HCT116 (cell line): ENCODE measurements around the gene ZNF718. TPM values are rescaled to one million over a fixed set of nuclear protein-coding genes. Genes with fewer than 3 reads are reported as not detected.

Experiments used
- ATAC-seq: fragments of 200-7000 bp; cut with Tn5 transposase; 2 replicates; pipeline ENCODE4 v1.9.1; 2020; ENCODE audit warnings: mild to moderate bottlenecking, moderate library complexity
- BruUV-seq: library from RNA; stranded (reverse); fragments of 400-500 nt; replicated peaks from 2 replicates; lab custom pipeline; 2021; lab: Mats Ljungman, UMichigan
- CTCF ChIA-PET: fragments of 300-600 bp; sonication (Branson Sonifier 250); formaldehyde crosslinking; loops from one replicate; lab custom pipeline; 2021; ENCODE audit warnings: antibody characterized with exemption; lab: Charles Lee
- POLR2A ChIA-PET: fragments of 300-600, 350-600 bp; sonication (Branson Sonifier 250); formaldehyde crosslinking; loops from one replicate; lab custom pipeline; 2021; ENCODE audit warnings: antibody characterized with exemption; lab: Charles Lee
- RAD21 ChIA-PET, 2 experiments: fragments of 300-600 bp; sonication (Branson Sonifier 250); formaldehyde crosslinking; loops; one replicate each; lab custom pipeline; 2023; ENCODE audit warnings: low total read pairs in 2 of 2; ENCODE audit not compliant: uncharacterized antibody in 2 of 2, unreplicated experiment in 2 of 2, low non-redundant PET in 1 of 2; lab: Charles Lee
- DNase-seq: peaks from one replicate; pipeline ENCODE4 v3.0.0-alpha.2; 2010; ENCODE audit warnings: low read depth, low spot score
- H2AFZ ChIP-seq: fragments of 200-600 bp; shearing (Covaris generic), sonication (generic); 2 replicates; pipeline ENCODE4 v1.6.1; 2017; ENCODE audit warnings: low read depth, mixed run types, mixed read lengths, antibody characterized with exemption, low read length; ENCODE audit not compliant: poor library complexity, severe bottlenecking
- H3K27ac ChIP-seq: 2 replicates; pipeline ENCODE4 v1.5.1; 2012; ENCODE audit warnings: low read depth, low read length
- H3K27me3 ChIP-seq: fragments of 200-600 bp; sonication (generic); 2 replicates; pipeline ENCODE4 v1.6.1; 2016; ENCODE audit warnings: mixed run types, low read length, mixed read lengths; ENCODE audit not compliant: insufficient read depth
- H3K36me3 ChIP-seq, 2 experiments: fragments of 200-500 bp in 1 of 2; fragments of 200-600 bp in 1 of 2; sonication (Bioruptor generic) in 1 of 2; sonication (generic) in 1 of 2; 2 replicates each; pipeline versions ENCODE4 v1.5.1 to v1.6.1; 2014 to 2016; ENCODE audit warnings: low read length in 2 of 2, inconsistent platforms in 1 of 2, mixed read lengths in 1 of 2, mixed run types in 1 of 2; ENCODE audit not compliant: insufficient read depth in 2 of 2, control insufficient read depth in 1 of 2
- H3K4me1 ChIP-seq, 2 experiments: fragments of 200-600 bp in 1 of 2; sonication (generic) in 1 of 2; 2 replicates each; pipeline versions ENCODE4 v1.5.1 to v1.6.1; 2012 to 2017; ENCODE audit warnings: low read length in 2 of 2, inconsistent platforms in 1 of 2, mild to moderate bottlenecking in 1 of 2, mixed read lengths in 1 of 2, mixed run types in 1 of 2, moderate library complexity in 1 of 2; ENCODE audit not compliant: insufficient read depth in 2 of 2, control insufficient read depth in 1 of 2
- H3K4me2 ChIP-seq: fragments of 200-600 bp; sonication (generic); 2 replicates; pipeline ENCODE4 v1.6.1; 2017; ENCODE audit warnings: mixed run types, low read length, mixed read lengths
- H3K4me3 ChIP-seq, 2 experiments: fragments of 200-600 bp in 1 of 2; sonication (generic) in 1 of 2; replicated peaks in 1 of 2; 2 replicates each; pipeline ENCODE4 v1.5.1; 2011 to 2016; ENCODE audit warnings: low read length in 2 of 2, control low read depth in 1 of 2, low read depth in 1 of 2, mild to moderate bottlenecking in 1 of 2, mixed read lengths in 1 of 2, mixed run types in 1 of 2
- H3K79me2 ChIP-seq: fragments of 200-600 bp; sonication (generic); 2 replicates; pipeline ENCODE4 v1.6.1; 2017; ENCODE audit warnings: mild to moderate bottlenecking, mixed run types, low read length, moderate library complexity, mixed read lengths; ENCODE audit not compliant: insufficient read depth
- H3K9ac ChIP-seq: fragments of 200-600 bp; sonication (generic); 2 replicates; pipeline ENCODE4 v1.6.1; 2016; ENCODE audit warnings: low read length, mixed read lengths
- H3K9me2 ChIP-seq: fragments of 200-600 bp; sonication (generic), shearing (Covaris generic); 2 replicates; pipeline ENCODE4 v1.6.1; 2017; ENCODE audit warnings: mixed run types, mild to moderate bottlenecking, moderate library complexity; ENCODE audit not compliant: insufficient read depth
- H3K9me3 ChIP-seq, 2 experiments: fragments of 200-500 bp in 1 of 2; fragments of 200-600 bp in 1 of 2; sonication (Bioruptor generic) in 1 of 2; sonication (generic) in 1 of 2; 2 replicates each; pipeline ENCODE4 v1.6.1; 2014 to 2017; ENCODE audit warnings: low read length in 2 of 2, mixed read lengths in 2 of 2, inconsistent platforms in 1 of 2, low read depth in 1 of 2, mild to moderate bottlenecking in 1 of 2, mixed run types in 1 of 2, moderate library complexity in 1 of 2; ENCODE audit not compliant: control insufficient read depth in 1 of 2, insufficient read depth in 1 of 2
- H4K20me1 ChIP-seq: fragments of 200-600 bp; sonication (generic), shearing (Covaris generic); 2 replicates; pipeline ENCODE4 v1.6.1; 2017; ENCODE audit warnings: mixed run types, mild to moderate bottlenecking, moderate library complexity; ENCODE audit not compliant: insufficient read depth
- ATF3 ChIP-seq: IDR thresholded peaks from 2 replicates; pipeline ENCODE4 v1.6.1; 2012
- CBX3 ChIP-seq: IDR thresholded peaks from 2 replicates; pipeline ENCODE4 v1.6.1; 2012; ENCODE audit warnings: low read depth
- CTCF ChIP-seq, 3 experiments: fragments of 200-600 bp in 1 of 3; sonication (generic) in 1 of 3; IDR thresholded peaks in 2 of 3; conservative IDR thresholded peaks in 1 of 3; 2 replicates each; pipeline ENCODE4 v1.5.1; 2012 to 2017; ENCODE audit warnings: low read depth in 2 of 3, low read length in 2 of 3, antibody characterized with exemption in 1 of 3, borderline replicate concordance in 1 of 3, control low read depth in 1 of 3, mild to moderate bottlenecking in 1 of 3, mixed read lengths in 1 of 3, mixed run types in 1 of 3, moderate library complexity in 1 of 3; ENCODE audit not compliant: insufficient read depth in 1 of 3
- EGR1 ChIP-seq: IDR thresholded peaks from 2 replicates; pipeline ENCODE4 v1.6.1; 2012; ENCODE audit warnings: low read depth
- ELF1 ChIP-seq: IDR thresholded peaks from 2 replicates; pipeline ENCODE4 v1.6.1; 2012; ENCODE audit warnings: low read depth, borderline replicate concordance
- EZH2 ChIP-seq: fragments of 200-600 bp; sonication (generic); IDR thresholded peaks from 2 replicates; pipeline ENCODE4 v1.6.1; 2017; ENCODE audit warnings: antibody characterized with exemption, mixed run types
- EZH2phosphoT487 ChIP-seq: fragments of 200-600 bp; IDR thresholded peaks from 2 replicates; pipeline ENCODE4 v1.6.1; 2018; ENCODE audit warnings: antibody characterized with exemption, borderline replicate concordance
- FOSL1 ChIP-seq: IDR thresholded peaks from 2 replicates; pipeline ENCODE4 v1.6.1; 2012; ENCODE audit warnings: low read depth
- POLR2A ChIP-seq: IDR thresholded peaks from 2 replicates; pipeline ENCODE4 v1.7.0; 2011; ENCODE audit warnings: borderline replicate concordance; ENCODE audit not compliant: insufficient read depth, insufficient read length; ENCODE audit errors: extremely low read depth
- POLR2AphosphoS5 ChIP-seq: IDR thresholded peaks from 2 replicates; pipeline ENCODE4 v1.6.1; 2011; ENCODE audit warnings: mild to moderate bottlenecking, low read depth, low read length, moderate library complexity
- RAD21 ChIP-seq: IDR thresholded peaks from 2 replicates; pipeline ENCODE4 v1.6.1; 2012; ENCODE audit warnings: low read depth, mild to moderate bottlenecking
- SP1 ChIP-seq: IDR thresholded peaks from 2 replicates; pipeline ENCODE4 v1.6.1; 2012; ENCODE audit warnings: low read depth
- SRF ChIP-seq: IDR thresholded peaks from 2 replicates; pipeline ENCODE4 v1.6.1; 2012; ENCODE audit warnings: low read depth
- TCF7L2 ChIP-seq: IDR thresholded peaks from 2 replicates; pipeline ENCODE4 v1.7.0; 2011; ENCODE audit warnings: borderline replicate concordance, inconsistent platforms; ENCODE audit not compliant: insufficient read depth, insufficient read length; ENCODE audit errors: extremely low read depth
- YY1 ChIP-seq: IDR thresholded peaks from 2 replicates; pipeline ENCODE4 v1.6.1; 2011; ENCODE audit warnings: low read length, low read depth, moderate library complexity, mild to moderate bottlenecking; ENCODE audit not compliant: insufficient replicate concordance; ENCODE audit errors: extremely low read depth
- ZBTB33 ChIP-seq: IDR thresholded peaks from 2 replicates; pipeline ENCODE4 v1.6.1; 2011; ENCODE audit warnings: mild to moderate bottlenecking, low read length, moderate library complexity; ENCODE audit not compliant: insufficient replicate concordance; ENCODE audit errors: extremely low read depth
- ZFX ChIP-seq: fragments of 450-650 bp; IDR thresholded peaks from 2 replicates; pipeline ENCODE4 v1.6.1; 2017
- ZNF274 ChIP-seq: fragments of 200-500 bp; sonication (Bioruptor generic); IDR thresholded peaks from 2 replicates; pipeline ENCODE4 v1.6.1; 2014; ENCODE audit warnings: mild to moderate bottlenecking, low read depth, low read length, inconsistent platforms
- intact Hi-C: fragments of 100-400 bp; cut with micrococcal nuclease; formaldehyde crosslinking; loops from 2 replicates; pipeline ENCODE4 v1.10.0; 2022
- total RNA-seq: library from RNA; stranded (reverse); gene quantifications from one replicate; pipeline ENCODE4 v1.2.1, GENCODE V29; 2021; ENCODE audit not compliant: unreplicated experiment
- TF ChIP-seq, protein P1 (sequence below): IDR thresholded peaks from 2 replicates; pipeline ENCODE4 v1.6.1; 2012; ENCODE audit warnings: low read depth
- TF ChIP-seq, protein P2 (sequence below): IDR thresholded peaks from 2 replicates; pipeline ENCODE4 v1.6.1; 2012

Gene ZNF718
- total RNA-seq, 1 experiment from 2014 or later = 0.07 TPM

- Histone ChIP-seq H3K79me2 (no peaks in the 10 kb centered on the region), H3K9ac (no peak overlapping the region), H3K9me2 (no peaks in the 10 kb centered on the region), H3K27ac (no peak overlapping the region), H3K4me2 (no peak overlapping the region), H3K27me3 (no peaks in the 10 kb centered on the region), H3K9me3 (peaks cover 5 to 7% of the 10 kb centered on the region in 2 experiments; a peak in 2 of 4 replicates)
- ATAC-seq (no peak), DNase-seq (no peak)
- CTCF ChIA-PET = no interaction called here
- POLR2A ChIA-PET = no interaction called here
- BruUV-seq = no TSS peak
- intact Hi-C loops = no loop called here
- no peak for TF ChIP-seq ZNF274
- TF ChIP-seq POLR2A = no peak
- TF ChIP-seq SRF = no peak
- no peak for TF ChIP-seq SP1
- TF ChIP-seq ZBTB33 = no peak
- TF ChIP-seq, protein P1, sequence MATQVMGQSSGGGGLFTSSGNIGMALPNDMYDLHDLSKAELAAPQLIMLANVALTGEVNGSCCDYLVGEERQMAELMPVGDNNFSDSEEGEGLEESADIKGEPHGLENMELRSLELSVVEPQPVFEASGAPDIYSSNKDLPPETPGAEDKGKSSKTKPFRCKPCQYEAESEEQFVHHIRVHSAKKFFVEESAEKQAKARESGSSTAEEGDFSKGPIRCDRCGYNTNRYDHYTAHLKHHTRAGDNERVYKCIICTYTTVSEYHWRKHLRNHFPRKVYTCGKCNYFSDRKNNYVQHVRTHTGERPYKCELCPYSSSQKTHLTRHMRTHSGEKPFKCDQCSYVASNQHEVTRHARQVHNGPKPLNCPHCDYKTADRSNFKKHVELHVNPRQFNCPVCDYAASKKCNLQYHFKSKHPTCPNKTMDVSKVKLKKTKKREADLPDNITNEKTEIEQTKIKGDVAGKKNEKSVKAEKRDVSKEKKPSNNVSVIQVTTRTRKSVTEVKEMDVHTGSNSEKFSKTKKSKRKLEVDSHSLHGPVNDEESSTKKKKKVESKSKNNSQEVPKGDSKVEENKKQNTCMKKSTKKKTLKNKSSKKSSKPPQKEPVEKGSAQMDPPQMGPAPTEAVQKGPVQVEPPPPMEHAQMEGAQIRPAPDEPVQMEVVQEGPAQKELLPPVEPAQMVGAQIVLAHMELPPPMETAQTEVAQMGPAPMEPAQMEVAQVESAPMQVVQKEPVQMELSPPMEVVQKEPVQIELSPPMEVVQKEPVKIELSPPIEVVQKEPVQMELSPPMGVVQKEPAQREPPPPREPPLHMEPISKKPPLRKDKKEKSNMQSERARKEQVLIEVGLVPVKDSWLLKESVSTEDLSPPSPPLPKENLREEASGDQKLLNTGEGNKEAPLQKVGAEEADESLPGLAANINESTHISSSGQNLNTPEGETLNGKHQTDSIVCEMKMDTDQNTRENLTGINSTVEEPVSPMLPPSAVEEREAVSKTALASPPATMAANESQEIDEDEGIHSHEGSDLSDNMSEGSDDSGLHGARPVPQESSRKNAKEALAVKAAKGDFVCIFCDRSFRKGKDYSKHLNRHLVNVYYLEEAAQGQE = no peak
- TF ChIP-seq, protein P2, sequence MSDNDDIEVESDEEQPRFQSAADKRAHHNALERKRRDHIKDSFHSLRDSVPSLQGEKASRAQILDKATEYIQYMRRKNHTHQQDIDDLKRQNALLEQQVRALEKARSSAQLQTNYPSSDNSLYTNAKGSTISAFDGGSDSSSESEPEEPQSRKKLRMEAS = no peak
- TF ChIP-seq TCF7L2 = no peak
- TF ChIP-seq YY1 = no peak
- no peak for TF ChIP-seq POLR2AphosphoS5
- no peak for TF ChIP-seq CBX3
- TF ChIP-seq ZFX = no peak
- no peak for TF ChIP-seq CTCF (IDR thresholded peaks at IDR 0.05 in 2 of 3, conservative IDR thresholded peaks at IDR 0.05 in 1 of 3; ENCODE audit: borderline replicate concordance in 1 of 3, insufficient read depth in 1 of 3, low read depth in 2 of 3, low read length in 2 of 3)
- no peak for TF ChIP-seq RAD21
- no peak for TF ChIP-seq EGR1
- TF ChIP-seq EZH2 = no peak
- TF ChIP-seq ATF3 = no peak
- TF ChIP-seq FOSL1 = no peak
- TF ChIP-seq ELF1 = no peak
- TF ChIP-seq EZH2phosphoT487 = no peak
- TF ChIP-seq, all 23 proteins: peak for 0
- Histone ChIP-seq H2AFZ (no peak overlapping the region), H3K36me3 (no peaks in the 10 kb centered on the region), H3K4me1 (no peaks in the 10 kb centered on the region), H3K4me3 (no peak overlapping the region), H4K20me1 (no peaks in the 10 kb centered on the region)
- RAD21 ChIA-PET = no interaction called here
Measured at GRCh38 chr4:107083-107443, 17.2 kb upstream of the ZNF718 start.
